Osteoblast (primary cell): ENCODE results near the gene USP37. TPM values are rescaled to one million over a fixed set of nuclear protein-coding genes. Genes with fewer than 3 reads are reported as not detected.

Experiments used
- DNase-seq: peaks from one replicate; pipeline ENCODE4 v3.0.0; 2011; ENCODE audit warnings: low spot score, mixed read lengths; ENCODE audit not compliant: insufficient read length; ENCODE audit errors: missing footprints
- H2AFZ ChIP-seq: 2 replicates; pipeline ENCODE4 v1.6.0; 2011; ENCODE audit warnings: mild to moderate bottlenecking, low read length
- H3K27ac ChIP-seq: 2 replicates; pipeline ENCODE4 v1.5.1; 2011; ENCODE audit warnings: mild to moderate bottlenecking, low read depth, low read length, moderate library complexity
- H3K27me3 ChIP-seq: 2 replicates; pipeline ENCODE4 v1.6.0; 2012; ENCODE audit warnings: mild to moderate bottlenecking, control low read depth, inconsistent platforms, low read length, moderate library complexity; ENCODE audit not compliant: insufficient read depth
- H3K36me3 ChIP-seq: 2 replicates; pipeline ENCODE4 v1.5.1; 2011; ENCODE audit warnings: mild to moderate bottlenecking, low read length, control low read depth, moderate library complexity; ENCODE audit not compliant: insufficient read depth
- H3K4me1 ChIP-seq: 2 replicates; pipeline ENCODE4 v1.5.1; 2011; ENCODE audit warnings: mild to moderate bottlenecking, low read length, control low read depth, moderate library complexity; ENCODE audit not compliant: insufficient read depth
- H3K4me2 ChIP-seq: 2 replicates; pipeline ENCODE4 v1.6.0; 2011; ENCODE audit warnings: mild to moderate bottlenecking, low read length; ENCODE audit not compliant: insufficient read depth
- H3K4me3 ChIP-seq: fragments of 200-600 bp; sonication (generic); 3 replicates; pipeline ENCODE4 v1.5.1; 2012; ENCODE audit warnings: mild to moderate bottlenecking, low read length, inconsistent platforms; ENCODE audit not compliant: insufficient read depth
- H3K79me2 ChIP-seq: 2 replicates; pipeline ENCODE4 v1.6.0; 2012; ENCODE audit warnings: mild to moderate bottlenecking, low read length, control low read depth, inconsistent platforms; ENCODE audit not compliant: insufficient read depth
- H3K9me3 ChIP-seq: 2 replicates; pipeline ENCODE4 v1.5.1; 2011; ENCODE audit warnings: low read depth, low read length, control low read depth
- H4K20me1 ChIP-seq: 2 replicates; pipeline ENCODE4 v1.6.0; 2012; ENCODE audit warnings: mild to moderate bottlenecking, low read length, control low read depth; ENCODE audit not compliant: insufficient read depth
- total RNA-seq: library from RNA; depleted of rRNA; stranded (reverse); fragments of >200 nt; gene quantifications from 2 replicates; pipeline ENCODE4 v1.2.3, GENCODE V29; 2012
- TF ChIP-seq, protein P1 (sequence below): IDR thresholded peaks from 2 replicates; pipeline ENCODE4 v1.5.1; 2011; ENCODE audit warnings: mild to moderate bottlenecking, low read depth, low read length, moderate library complexity; ENCODE audit errors: extremely low read depth

Gene USP37
- total RNA-seq, 1 donor, result 15.2 TPM

- H3K27me3 ChIP-seq, result no peaks in the 10 kb centered on the region
- no peaks in the 10 kb centered on the region for H4K20me1 ChIP-seq
- no peak for DNase-seq
- H3K36me3 ChIP-seq, result no peaks in the 10 kb centered on the region
- H3K4me2 ChIP-seq, result no peak overlapping the region
- H3K27ac ChIP-seq, result no peak overlapping the region
- no peak overlapping the region for H2AFZ ChIP-seq
- H3K9me3 ChIP-seq, result no peaks in the 10 kb centered on the region
- TF ChIP-seq, protein P1, sequence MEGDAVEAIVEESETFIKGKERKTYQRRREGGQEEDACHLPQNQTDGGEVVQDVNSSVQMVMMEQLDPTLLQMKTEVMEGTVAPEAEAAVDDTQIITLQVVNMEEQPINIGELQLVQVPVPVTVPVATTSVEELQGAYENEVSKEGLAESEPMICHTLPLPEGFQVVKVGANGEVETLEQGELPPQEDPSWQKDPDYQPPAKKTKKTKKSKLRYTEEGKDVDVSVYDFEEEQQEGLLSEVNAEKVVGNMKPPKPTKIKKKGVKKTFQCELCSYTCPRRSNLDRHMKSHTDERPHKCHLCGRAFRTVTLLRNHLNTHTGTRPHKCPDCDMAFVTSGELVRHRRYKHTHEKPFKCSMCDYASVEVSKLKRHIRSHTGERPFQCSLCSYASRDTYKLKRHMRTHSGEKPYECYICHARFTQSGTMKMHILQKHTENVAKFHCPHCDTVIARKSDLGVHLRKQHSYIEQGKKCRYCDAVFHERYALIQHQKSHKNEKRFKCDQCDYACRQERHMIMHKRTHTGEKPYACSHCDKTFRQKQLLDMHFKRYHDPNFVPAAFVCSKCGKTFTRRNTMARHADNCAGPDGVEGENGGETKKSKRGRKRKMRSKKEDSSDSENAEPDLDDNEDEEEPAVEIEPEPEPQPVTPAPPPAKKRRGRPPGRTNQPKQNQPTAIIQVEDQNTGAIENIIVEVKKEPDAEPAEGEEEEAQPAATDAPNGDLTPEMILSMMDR, result no peak
- H3K4me3 ChIP-seq, result no peak overlapping the region
- no peaks in the 10 kb centered on the region for H3K79me2 ChIP-seq
- H3K4me1 ChIP-seq, result no peaks in the 10 kb centered on the region
Observed at GRCh38 chr2:218423584-218423983, 144.6 kb downstream of the USP37 start.

- DNase-seq, result peak; percentile 53
- Histone ChIP-seq H3K27ac (no peak overlapping the region), H3K79me2 (no peaks in the 10 kb centered on the region), H2AFZ (no peak overlapping the region), H4K20me1 (no peaks in the 10 kb centered on the region), H3K9me3 (no peaks in the 10 kb centered on the region), H3K4me2 (no peak overlapping the region), H3K27me3 (no peaks in the 10 kb centered on the region), H3K4me3 (no peak overlapping the region), H3K36me3 (no peaks in the 10 kb centered on the region), H3K4me1 (no peaks in the 10 kb centered on the region)
- TF ChIP-seq, protein P1, result no peak
Observed at GRCh38 chr2:218422403-218423086, 145.6 kb downstream of the USP37 start.

DNA sequence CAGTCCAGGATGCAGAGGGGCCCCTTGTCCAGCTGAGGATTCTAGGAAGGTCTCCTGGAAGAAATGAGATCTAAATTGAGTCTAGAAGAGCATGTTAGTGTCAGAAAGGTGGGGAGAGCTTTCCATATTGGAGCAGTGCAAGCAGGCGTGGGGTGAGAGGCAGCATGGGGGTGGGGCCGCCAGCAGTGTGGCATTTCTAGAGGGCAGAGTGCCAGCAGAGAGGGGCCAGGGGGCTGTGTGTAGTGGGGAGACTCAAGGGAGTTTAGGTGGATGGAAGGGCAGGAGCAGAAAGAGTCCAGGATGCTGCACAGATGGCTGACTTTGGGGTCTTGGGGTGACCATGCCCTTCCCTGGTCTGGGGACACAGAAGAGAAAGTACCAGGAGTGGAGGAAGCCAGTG is 147.1 kb downstream of the USP37 start:
- TF ChIP-seq, protein P1, result no peak
- H3K9me3 ChIP-seq, result no peaks in the 10 kb centered on the region
- DNase-seq, result peak; percentile 45
- H3K27ac ChIP-seq, result no peak overlapping the region
- no peaks in the 10 kb centered on the region for H3K36me3 ChIP-seq
- no peak overlapping the region for H3K4me3 ChIP-seq
- no peak overlapping the region for H2AFZ ChIP-seq
- no peak overlapping the region for H3K4me2 ChIP-seq
- H3K27me3 ChIP-seq, result no peaks in the 10 kb centered on the region
- no peaks in the 10 kb centered on the region for H3K79me2 ChIP-seq
- H4K20me1 ChIP-seq, result no peaks in the 10 kb centered on the region
- no peaks in the 10 kb centered on the region for H3K4me1 ChIP-seq

- Histone ChIP-seq H3K4me1 (no peaks in the 10 kb centered on the region), H3K27me3 (no peaks in the 10 kb centered on the region), H3K36me3 (no peaks in the 10 kb centered on the region), H4K20me1 (no peaks in the 10 kb centered on the region), H3K4me3 (no peak overlapping the region), H3K4me2 (no peak overlapping the region), H3K9me3 (no peaks in the 10 kb centered on the region), H3K79me2 (no peaks in the 10 kb centered on the region), H2AFZ (no peak overlapping the region), H3K27ac (no peak overlapping the region)
- TF ChIP-seq, protein P1, result no peak
- peak; percentile 78 for DNase-seq
Observed at GRCh38 chr2:218419630-218420216, 148.4 kb downstream of the USP37 start.
